Hepatocyte (in vitro differentiated cells): ENCODE results near the gene MEN1. TPM values are rescaled to one million over a fixed set of nuclear protein-coding genes. Genes with fewer than 3 reads are reported as not detected.

Experiments used
- DNase-seq: peaks from one replicate; pipeline ENCODE4 v3.0.0-alpha.2; 2016; ENCODE audit warnings: low spot score
- H2AFZ ChIP-seq: fragments of 200-600 bp; sonication (generic); 2 replicates; pipeline ENCODE4 v1.6.0; 2016; ENCODE audit warnings: antibody characterized with exemption, mild to moderate bottlenecking
- H3K27ac ChIP-seq: fragments of 200-600 bp; sonication (generic); 2 replicates; pipeline ENCODE4 v1.5.1; 2016; ENCODE audit warnings: mild to moderate bottlenecking
- H3K27me3 ChIP-seq: fragments of 200-600 bp; sonication (generic); 2 replicates; pipeline ENCODE4 v1.6.1; 2016
- H3K36me3 ChIP-seq: fragments of 200-600 bp; sonication (generic); replicated peaks from 2 replicates; pipeline ENCODE4 v1.5.1; 2016; ENCODE audit warnings: low read depth; ENCODE audit not compliant: insufficient read depth
- H3K4me1 ChIP-seq: fragments of 200-600 bp; sonication (generic); 2 replicates; pipeline ENCODE4 v1.5.1; 2016; ENCODE audit warnings: mild to moderate bottlenecking, moderate library complexity; ENCODE audit not compliant: insufficient read depth
- H3K4me2 ChIP-seq: fragments of 200-600 bp; sonication (generic); 2 replicates; pipeline ENCODE4 v1.6.0; 2016
- H3K4me3 ChIP-seq: fragments of 200-600 bp; sonication (generic); 2 replicates; pipeline ENCODE4 v1.5.1; 2016; ENCODE audit warnings: mild to moderate bottlenecking
- H3K79me2 ChIP-seq: fragments of 200-600 bp; sonication (generic); 2 replicates; pipeline ENCODE4 v1.6.0; 2017; ENCODE audit warnings: mild to moderate bottlenecking
- H3K9me2 ChIP-seq: fragments of 200-600 bp; sonication (generic); replicated peaks from 2 replicates; pipeline ENCODE4 v1.6.0; 2017; ENCODE audit warnings: mild to moderate bottlenecking; ENCODE audit not compliant: insufficient read depth
- H3K9me3 ChIP-seq: fragments of 200-600 bp; sonication (generic); 2 replicates; pipeline ENCODE4 v1.5.1; 2016; ENCODE audit warnings: low read depth, mild to moderate bottlenecking
- H4K20me1 ChIP-seq: fragments of 200-600 bp; sonication (generic); 2 replicates; pipeline ENCODE4 v1.6.0; 2016; ENCODE audit warnings: mild to moderate bottlenecking; ENCODE audit not compliant: insufficient read depth, poor library complexity, severe bottlenecking
- EZH2 ChIP-seq: fragments of 200-600 bp; sonication (generic); IDR thresholded peaks from 2 replicates; pipeline ENCODE4 v1.6.1; 2016; ENCODE audit warnings: antibody characterized with exemption, mild to moderate bottlenecking, borderline replicate concordance
- EZH2phosphoT487 ChIP-seq: fragments of 200-600 bp; sonication (generic); IDR thresholded peaks from one replicate; pipeline ENCODE4 v1.6.1; 2018; ENCODE audit warnings: antibody characterized with exemption, mild to moderate bottlenecking, low read depth, moderate library complexity; ENCODE audit not compliant: unreplicated experiment, severe bottlenecking
- WGBS: methylation state at CpG from one replicate; pipeline ENCODE4 v1.1.6; 2016; ENCODE audit warnings: low lambda C conversion rate; ENCODE audit errors: missing lambda C conversion rate; 5-methylcytosine and 5-hydroxymethylcytosine counted together
- polyA plus RNA-seq: library from polyadenylated mRNA; unstranded; fragments of >200 nt; fragmentation: Nextera tagmentation; extraction: Ambion mirVana; gene quantifications from 2 replicates; pipeline ENCODE4 v1.2.1, GENCODE V29; 2016
- total RNA-seq: library from RNA; depleted of rRNA; stranded (reverse); fragments of >200 nt; gene quantifications from 2 replicates; pipeline ENCODE4 v1.2.3, GENCODE V29; 2014
- TF ChIP-seq, protein P1 (sequence below): fragments of 200-600 bp; sonication (generic); IDR thresholded peaks from 2 replicates; pipeline ENCODE4 v1.5.1; 2016; ENCODE audit warnings: antibody characterized with exemption, mild to moderate bottlenecking; ENCODE audit not compliant: poor library complexity

The MEN1 gene
- total and polyA plus RNA-seq, 2 experiments from 2014 or later: 18.6 to 49.1 TPM

DNA sequence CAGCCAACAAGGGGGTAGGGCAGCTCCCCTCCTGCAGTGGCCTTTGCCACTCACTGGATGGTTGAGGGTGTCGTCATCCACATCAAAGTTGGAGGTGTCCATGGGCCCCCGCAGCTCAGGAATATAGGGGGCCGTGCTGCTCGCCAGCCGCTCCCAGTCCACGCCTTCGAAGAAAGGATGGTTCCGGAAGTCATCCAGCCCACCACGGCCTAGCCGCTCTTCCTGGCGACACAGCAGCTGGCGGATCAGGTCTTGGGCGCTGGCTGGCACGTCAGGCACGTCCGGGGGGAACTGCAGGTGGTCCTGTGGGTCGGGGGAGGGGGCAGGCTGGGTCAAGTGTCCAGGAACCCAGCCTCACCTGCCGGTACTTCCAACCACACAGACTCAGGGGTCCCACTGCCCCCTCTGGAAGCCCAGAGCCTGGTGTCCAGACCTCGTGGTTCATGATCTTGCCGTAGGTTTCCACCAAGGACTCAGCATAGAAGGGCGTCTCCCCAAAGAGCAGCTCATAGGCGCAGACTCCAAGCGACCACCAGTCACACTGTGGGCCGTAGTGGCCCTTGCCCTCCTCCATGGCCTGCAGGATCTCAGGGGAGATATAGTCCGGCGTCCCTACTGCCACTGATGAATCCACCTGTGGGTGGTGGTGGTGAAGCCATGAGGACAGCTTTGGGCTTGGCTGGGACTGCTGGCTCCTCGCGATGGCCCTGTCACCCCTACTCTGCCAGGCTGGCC lies 28.4 kb upstream of the MEN1 start:
- no peaks in the 10 kb centered on the region for H3K9me2 ChIP-seq
- no peak overlapping the region for H3K4me2 ChIP-seq
- no peaks in the 10 kb centered on the region for H4K20me1 ChIP-seq
- no peak overlapping the region for H3K27ac ChIP-seq
- DNase-seq: no peak
- H3K27me3 ChIP-seq: no peaks in the 10 kb centered on the region
- peaks cover 12% of the 10 kb centered on the region for H3K79me2 ChIP-seq
- H3K4me1 ChIP-seq: peaks cover 23% of the 10 kb centered on the region
- no peak overlapping the region for H3K4me3 ChIP-seq
- WGBS: 95% methylated on average over 25 of the region's 28 CpGs
- no peak for TF ChIP-seq EZH2phosphoT487
- TF ChIP-seq, protein P1, sequence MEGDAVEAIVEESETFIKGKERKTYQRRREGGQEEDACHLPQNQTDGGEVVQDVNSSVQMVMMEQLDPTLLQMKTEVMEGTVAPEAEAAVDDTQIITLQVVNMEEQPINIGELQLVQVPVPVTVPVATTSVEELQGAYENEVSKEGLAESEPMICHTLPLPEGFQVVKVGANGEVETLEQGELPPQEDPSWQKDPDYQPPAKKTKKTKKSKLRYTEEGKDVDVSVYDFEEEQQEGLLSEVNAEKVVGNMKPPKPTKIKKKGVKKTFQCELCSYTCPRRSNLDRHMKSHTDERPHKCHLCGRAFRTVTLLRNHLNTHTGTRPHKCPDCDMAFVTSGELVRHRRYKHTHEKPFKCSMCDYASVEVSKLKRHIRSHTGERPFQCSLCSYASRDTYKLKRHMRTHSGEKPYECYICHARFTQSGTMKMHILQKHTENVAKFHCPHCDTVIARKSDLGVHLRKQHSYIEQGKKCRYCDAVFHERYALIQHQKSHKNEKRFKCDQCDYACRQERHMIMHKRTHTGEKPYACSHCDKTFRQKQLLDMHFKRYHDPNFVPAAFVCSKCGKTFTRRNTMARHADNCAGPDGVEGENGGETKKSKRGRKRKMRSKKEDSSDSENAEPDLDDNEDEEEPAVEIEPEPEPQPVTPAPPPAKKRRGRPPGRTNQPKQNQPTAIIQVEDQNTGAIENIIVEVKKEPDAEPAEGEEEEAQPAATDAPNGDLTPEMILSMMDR: no peak
- TF ChIP-seq EZH2: no peak
- no peaks in the 10 kb centered on the region for H3K9me3 ChIP-seq
- H2AFZ ChIP-seq: no peak overlapping the region
- no peaks in the 10 kb centered on the region for H3K36me3 ChIP-seq

DNA sequence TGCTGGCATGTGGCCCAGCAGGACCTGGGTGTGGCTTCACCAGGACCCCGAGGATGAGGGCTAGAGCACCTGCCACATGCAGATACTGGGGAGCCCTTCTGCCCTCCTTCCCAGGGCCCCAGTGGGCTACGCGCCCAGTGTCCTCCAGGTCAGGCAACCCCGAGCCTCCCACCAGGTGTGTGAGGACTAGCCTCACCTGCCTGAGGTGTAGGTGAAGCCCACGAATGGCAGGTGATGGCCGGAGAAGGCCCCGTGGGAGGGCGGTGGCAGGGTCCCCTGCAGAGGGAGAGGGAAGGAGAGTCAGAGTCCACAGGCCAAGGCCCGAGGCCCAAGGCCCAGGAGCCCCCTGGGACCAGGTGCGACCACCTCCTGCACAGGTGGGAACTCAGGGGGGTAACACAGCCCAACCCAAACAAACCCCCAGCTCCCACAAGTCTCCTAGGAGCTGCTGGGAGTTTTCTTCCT lies 27.6 kb upstream of the MEN1 start:
- H3K27ac ChIP-seq: no peak overlapping the region
- DNase-seq: no peak
- H3K27me3 ChIP-seq: no peaks in the 10 kb centered on the region
- H3K4me2 ChIP-seq: no peak overlapping the region
- peaks cover 9% of the 10 kb centered on the region for H3K79me2 ChIP-seq
- H3K9me3 ChIP-seq: no peaks in the 10 kb centered on the region
- no peak overlapping the region for H2AFZ ChIP-seq
- H4K20me1 ChIP-seq: no peaks in the 10 kb centered on the region
- no peak overlapping the region for H3K4me3 ChIP-seq
- H3K4me1 ChIP-seq: peaks cover 15% of the 10 kb centered on the region
- H3K36me3 ChIP-seq: no peaks in the 10 kb centered on the region
- over 99% methylated on average over 10 of the region's 10 CpGs for WGBS
- H3K9me2 ChIP-seq: no peaks in the 10 kb centered on the region
- TF ChIP-seq, protein P1: no peak
- TF ChIP-seq EZH2: no peak
- no peak for TF ChIP-seq EZH2phosphoT487

DNA sequence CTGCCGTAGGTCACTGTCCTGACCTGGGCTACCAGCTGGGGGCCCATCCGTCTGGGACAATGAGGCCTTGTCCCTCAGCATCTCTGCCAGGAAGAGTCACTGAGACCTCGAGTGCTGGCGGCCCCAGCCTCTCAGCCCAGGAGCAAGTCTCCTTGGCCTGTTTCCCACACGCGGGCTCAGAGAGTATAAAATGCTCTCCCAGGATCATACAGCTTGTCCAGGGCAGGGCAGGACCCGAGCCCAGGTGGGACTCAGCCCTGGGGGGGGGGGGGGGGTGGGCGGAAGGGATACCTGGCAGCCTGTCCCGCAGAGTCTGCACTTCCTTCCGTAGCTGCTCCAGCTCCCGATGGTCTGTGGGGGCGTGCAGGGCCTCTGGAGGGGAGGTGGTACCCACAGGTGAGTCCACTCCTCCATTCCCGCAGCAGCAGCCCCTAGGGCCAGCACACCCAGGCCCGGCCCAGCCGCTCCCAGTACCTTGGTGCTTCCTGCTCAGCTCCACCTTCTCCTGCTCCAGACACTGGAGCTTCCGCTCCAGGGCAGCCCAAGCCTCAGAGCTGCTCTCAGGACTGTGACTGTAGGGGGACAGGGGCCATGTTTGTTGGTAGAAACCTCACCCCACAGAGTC lies 26.2 kb upstream of the MEN1 start:
- Histone ChIP-seq H3K4me3 (no peak overlapping the region), H3K27me3 (no peaks in the 10 kb centered on the region), H3K79me2 (peaks cover 2% of the 10 kb centered on the region), H3K4me1 (peaks cover 2% of the 10 kb centered on the region), H4K20me1 (no peaks in the 10 kb centered on the region), H3K4me2 (no peak overlapping the region), H3K9me3 (no peaks in the 10 kb centered on the region), H3K27ac (no peak overlapping the region), H3K9me2 (no peaks in the 10 kb centered on the region), H2AFZ (no peak overlapping the region), H3K36me3 (no peaks in the 10 kb centered on the region)
- TF ChIP-seq EZH2: no peak
- TF ChIP-seq, protein P1: no peak
- TF ChIP-seq EZH2phosphoT487: no peak
- WGBS: 94% methylated on average over 14 of the region's 16 CpGs
- DNase-seq: no peak
